Lung (tissue), 12 donors: ENCODE data around the gene ZBTB21. TPM values are rescaled to one million over a fixed set of nuclear protein-coding genes. Genes with fewer than 3 reads are reported as not detected.

Experiments
- ATAC-seq: fragments of 200-7000 bp; cut with Tn5 transposase; one replicate; pipeline ENCODE4 v1.9.1; 2020; ENCODE audit warnings: moderate number of reproducible peaks; ENCODE audit not compliant: insufficient read depth, low FRiP score
- DNase-seq, 3 donors: peaks; one replicate each; pipeline ENCODE4 v3.0.0-alpha.2; 2013 to 2017
- H3K27ac ChIP-seq, 2 donors: one replicate each; pipeline ENCODE4 v1.5.1; 2013; ENCODE audit warnings: mild to moderate bottlenecking in 2 of 2, moderate library complexity in 2 of 2, control low read depth in 1 of 2, inconsistent platforms in 1 of 2, low read depth in 1 of 2, low read length in 1 of 2
- H3K27me3 ChIP-seq, 3 donors: one replicate each; pipeline ENCODE4 v1.5.1; 2013; ENCODE audit warnings: low read length in 2 of 3; ENCODE audit not compliant: control insufficient read depth in 3 of 3, insufficient read depth in 3 of 3
- H3K36me3 ChIP-seq, 4 donors: one replicate each; pipeline ENCODE4 v1.5.1; 2013; ENCODE audit warnings: low read length in 4 of 4, mild to moderate bottlenecking in 1 of 4, moderate library complexity in 1 of 4; ENCODE audit not compliant: control insufficient read depth in 4 of 4, insufficient read depth in 4 of 4
- H3K4me1 ChIP-seq, 5 donors: one replicate each; pipeline ENCODE4 v1.5.1; 2013; ENCODE audit warnings: low read length in 5 of 5, mild to moderate bottlenecking in 2 of 5, moderate library complexity in 1 of 5; ENCODE audit not compliant: control insufficient read depth in 5 of 5, insufficient read depth in 5 of 5
- H3K4me3 ChIP-seq: one replicate; pipeline ENCODE4 v1.5.1; 2013; ENCODE audit warnings: mild to moderate bottlenecking, control low read depth, moderate library complexity
- H3K9ac ChIP-seq, 2 donors: one replicate each; pipeline ENCODE4 v1.5.1; 2013; ENCODE audit warnings: low read length in 2 of 2, control low read depth in 1 of 2; ENCODE audit not compliant: insufficient read depth in 1 of 2
- H3K9me3 ChIP-seq, 4 donors: one replicate each; pipeline ENCODE4 v1.5.1; 2013; ENCODE audit warnings: low read length in 3 of 4, mild to moderate bottlenecking in 1 of 4, moderate library complexity in 1 of 4; ENCODE audit not compliant: control insufficient read depth in 4 of 4, insufficient read depth in 3 of 4
- CTCF ChIP-seq: IDR thresholded peaks from 2 replicates; pipeline ENCODE4 v1.5.1; 2012; ENCODE audit warnings: mild to moderate bottlenecking; ENCODE audit errors: control extremely low read depth, extremely low read depth
- WGBS, 2 donors: extraction: QIAGEN DNeasy Blood & Tissue Kit; methylation state at CpG; one replicate each; pipeline ENCODE4 v1.1.7; 2013; 5-methylcytosine and 5-hydroxymethylcytosine counted together
- polyA plus RNA-seq, 2 donors: library from polyadenylated mRNA; stranded (reverse); fragments of 200-250 nt; gene quantifications; one replicate each; pipeline ENCODE4 v1.2.1, GENCODE V29; 2013
- total RNA-seq, 2 donors: library from RNA; depleted of rRNA in 1 of 2; stranded (reverse); fragments of >200 nt in 1 of 2; gene quantifications; one replicate each; pipeline ENCODE4 v1.2.1, GENCODE V29; 2014 to 2021
- donor health status: control.
- donor health status: control.
- donor health status: Bipolar disorder and iron deficiency.
- donor health status: healthy.
- donor health status: DM: yes; HTN: yes; CAD: no.

ZBTB21 gene
- total and polyA plus RNA-seq, 4 donors: 3.2 to 15.4 (median 7.5) TPM

GRCh38 chr21:41966872-41967621 is 43.1 kb downstream of the ZBTB21 start:
- Histone ChIP-seq H3K9me3 (no peaks in the 10 kb centered on the region), H3K27me3 (no peaks in the 10 kb centered on the region), H3K27ac (no peak overlapping the region), H3K36me3 (no peaks in the 10 kb centered on the region), H3K4me3 (no peak overlapping the region), H3K4me1 (peaks cover 0 to 4% (median 2%) of the 10 kb centered on the region in 5 donors), H3K9ac (no peak overlapping the region)
- WGBS, 2 donors: 95 to 98% methylated on average over 10 of the region's 10 CpGs
- no peak for DNase-seq
- TF ChIP-seq CTCF: no peak
- ATAC-seq: no peak

DNA sequence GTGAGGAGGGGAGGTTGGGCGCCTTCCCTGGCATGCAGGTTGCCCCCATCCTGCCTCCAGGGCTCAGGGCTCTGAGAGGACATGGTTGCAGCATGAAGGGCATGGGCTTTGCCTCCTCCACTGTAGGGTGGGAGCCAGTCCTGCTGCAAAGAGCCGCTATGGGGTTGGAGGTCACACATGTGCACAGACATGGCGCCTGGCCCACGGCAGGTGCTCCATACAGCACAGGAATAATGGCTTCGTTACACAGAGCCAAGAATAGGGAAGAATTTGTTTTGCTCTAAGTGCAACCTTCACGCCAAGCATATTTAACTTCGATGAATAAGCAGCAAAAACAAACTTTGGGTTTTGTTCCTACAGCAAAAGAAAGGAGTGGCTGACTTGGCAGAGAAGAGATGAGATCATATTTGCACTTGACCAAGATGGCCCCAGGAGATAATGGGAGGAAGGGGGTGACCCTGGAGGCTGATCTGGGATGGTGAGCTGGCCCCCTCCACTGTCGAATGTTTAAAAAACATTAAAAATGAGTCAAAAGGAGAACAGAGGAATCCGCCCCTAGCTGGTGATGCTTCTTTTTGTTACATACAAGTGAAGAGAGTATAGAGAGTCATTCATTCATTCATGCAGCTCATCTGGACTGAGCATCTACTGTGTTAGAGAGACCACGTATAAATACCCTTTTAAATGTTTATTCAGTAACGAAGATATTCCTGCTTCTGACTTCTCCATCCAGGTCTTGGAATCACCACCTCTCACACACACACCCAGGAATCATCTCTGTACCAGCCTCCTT is 43.9 kb downstream of the ZBTB21 start:
- TF ChIP-seq CTCF: no peak
- Histone ChIP-seq H3K4me1 (peaks cover 0 to 4% (median 2%) of the 10 kb centered on the region in 5 donors), H3K9ac (no peak overlapping the region), H3K27me3 (no peaks in the 10 kb centered on the region), H3K36me3 (no peaks in the 10 kb centered on the region), H3K4me3 (no peak overlapping the region), H3K9me3 (no peaks in the 10 kb centered on the region), H3K27ac (no peak overlapping the region)
- ATAC-seq (no peak), DNase-seq (no peak)
- WGBS, 2 donors: 84 to 94% methylated on average over 11 of the region's 11 CpGs

DNA sequence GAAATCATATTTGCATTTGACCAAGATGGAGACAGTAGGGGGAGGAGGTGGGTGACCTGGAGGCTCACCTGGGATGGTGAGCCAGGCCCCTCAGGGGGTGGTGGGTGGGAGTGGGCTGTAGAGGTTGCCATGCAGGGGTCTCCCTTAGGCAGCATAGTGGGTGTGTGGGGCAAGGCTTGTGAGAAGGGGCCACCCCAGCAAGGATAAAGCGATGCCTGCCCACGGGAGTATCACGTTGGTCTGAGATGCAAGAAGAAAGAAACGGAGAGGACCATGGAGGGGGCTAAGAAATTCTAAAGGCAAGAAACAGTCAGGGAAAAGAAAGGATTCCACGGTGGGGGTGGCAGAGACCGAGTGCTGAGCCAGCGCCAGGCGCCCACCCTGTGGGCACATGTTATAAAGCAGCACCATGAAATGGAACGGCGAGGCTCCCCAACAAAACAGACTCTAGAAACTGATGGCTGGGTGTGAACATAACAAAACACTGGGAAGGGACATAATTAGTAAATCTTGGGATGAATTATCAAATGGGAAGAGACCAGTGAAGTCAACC is 44.6 kb downstream of the ZBTB21 start:
- WGBS, 2 donors: 92 to 96% methylated on average over 10 of the region's 10 CpGs
- peaks cover 0 to 4% (median 2%) of the 10 kb centered on the region in 5 donors for H3K4me1 ChIP-seq
- no peak overlapping the region for H3K27ac ChIP-seq
- H3K9ac ChIP-seq: no peak overlapping the region
- H3K9me3 ChIP-seq: no peaks in the 10 kb centered on the region
- ATAC-seq: no peak
- H3K4me3 ChIP-seq: no peak overlapping the region
- no peak for TF ChIP-seq CTCF
- H3K36me3 ChIP-seq: no peaks in the 10 kb centered on the region
- H3K27me3 ChIP-seq: no peaks in the 10 kb centered on the region
- DNase-seq: no peak
